Activated naive CD4-positive, alpha-beta T cell treated with anti-CD3 and anti-CD28 coated beads, Interleukin-2, amount 50 U/mL, for 72 hours (primary cell): ENCODE measurements around the gene CNTNAP2. TPM values are rescaled to one million over a fixed set of nuclear protein-coding genes. Genes with fewer than 3 reads are reported as not detected.

Source experiments
- ATAC-seq, 2 donors: fragments of 150-1000 bp; cut with Tn5 transposase; 2 replicates each; pipeline ENCODE4 v1.10.0; 2021; ENCODE audit warnings: mild to moderate bottlenecking in 2 of 2, moderate library complexity in 2 of 2
- DNase-seq, 2 donors: peaks; one replicate each; pipeline ENCODE4 v3.0.0; 2021 to 2022; ENCODE audit warnings: low spot score in 2 of 2
- H3K27ac Mint-ChIP-seq, 2 donors: one replicate each; pipeline ENCODE4 v1.8.0; 2022; ENCODE audit warnings: mild to moderate bottlenecking in 2 of 2, mixed read lengths in 2 of 2
- H3K36me3 Mint-ChIP-seq, 2 donors: one replicate each; pipeline ENCODE4 v1.8.0; 2022; ENCODE audit warnings: mixed read lengths in 2 of 2
- H3K9me3 Mint-ChIP-seq, 2 donors: one replicate each; pipeline ENCODE4 v1.8.0; 2022; ENCODE audit warnings: mixed read lengths in 2 of 2
- total RNA-seq, 2 donors: library from RNA; stranded (reverse); gene quantifications; one replicate each; pipeline ENCODE4 v1.2.3, GENCODE V29; 2022

CNTNAP2 gene
- total RNA-seq, 2 donors from 2014 or later = not detected

DNA sequence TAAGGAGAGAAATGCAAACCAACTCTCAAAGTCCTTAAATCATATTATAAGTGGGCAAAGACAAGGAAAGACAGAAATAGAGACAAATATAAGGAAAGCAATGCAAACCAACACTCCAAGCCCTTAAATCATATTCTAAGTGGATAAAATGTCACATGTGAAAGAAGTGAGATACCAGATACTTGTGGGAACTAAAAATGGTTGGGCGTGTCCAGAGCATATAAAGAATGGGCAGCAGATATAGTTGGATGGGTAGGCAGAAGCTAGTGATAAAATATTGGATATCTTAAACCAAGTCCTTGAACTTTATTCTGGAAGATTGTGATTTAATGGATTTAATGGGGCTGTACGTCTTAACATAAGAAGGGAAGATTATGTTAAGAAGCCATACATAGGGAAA lies 1408.7 kb downstream of the CNTNAP2 start:
- Mint-ChIP-seq H3K36me3 (no peaks in the 10 kb centered on the region), H3K9me3 (peaks cover 0 to 15% of the 10 kb centered on the region in 2 donors), H3K27ac (no peak overlapping the region)
- DNase-seq (no peak), ATAC-seq (no peak)

DNA sequence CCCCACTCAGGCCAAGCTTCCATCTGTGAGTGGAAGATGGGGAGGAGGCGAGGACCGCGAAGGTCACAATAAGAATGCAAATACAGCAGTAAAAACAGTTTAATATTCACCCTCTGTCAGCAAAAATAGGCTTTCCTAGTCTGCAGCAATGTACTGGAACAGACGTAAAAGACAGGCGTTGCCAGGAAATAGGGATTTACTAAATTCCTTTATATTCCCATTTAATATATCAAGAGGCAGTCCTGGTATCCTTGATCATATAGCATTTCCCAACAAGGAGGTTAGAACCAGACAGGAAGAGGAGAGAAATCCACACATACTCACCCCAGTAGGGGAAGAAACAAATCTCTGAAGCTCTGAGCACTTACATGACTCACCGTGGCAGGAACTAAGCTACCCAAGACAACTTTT lies 1419.1 kb downstream of the CNTNAP2 start:
- ATAC-seq = no peak
- H3K27ac Mint-ChIP-seq = no peak overlapping the region
- DNase-seq = no peak
- no peaks in the 10 kb centered on the region for H3K36me3 Mint-ChIP-seq
- peaks cover 10% of the 10 kb centered on the region in 2 donors for H3K9me3 Mint-ChIP-seq

DNA sequence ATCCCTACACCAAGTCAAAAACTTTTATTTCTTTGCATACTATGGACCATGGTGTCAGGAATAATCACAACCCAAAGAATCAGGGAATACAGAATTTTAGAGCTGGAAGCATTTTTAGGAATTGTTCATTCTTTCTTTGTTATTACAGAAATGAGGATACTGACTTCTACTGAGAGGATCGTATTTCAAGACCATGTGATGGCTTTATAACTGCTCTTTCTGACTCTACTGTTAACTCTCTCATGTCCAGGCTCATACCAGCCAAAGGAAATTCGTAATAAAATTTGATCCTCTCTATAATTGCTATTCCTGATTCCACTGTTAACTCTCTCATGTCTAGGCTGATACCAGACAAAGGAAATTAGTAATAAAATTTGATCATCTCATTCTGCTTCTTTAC lies 1423.1 kb downstream of the CNTNAP2 start:
- ATAC-seq (no peak), DNase-seq (no peak)
- Mint-ChIP-seq H3K36me3 (no peaks in the 10 kb centered on the region), H3K27ac (no peak overlapping the region), H3K9me3 (peaks cover 13 to 15% of the 10 kb centered on the region in 2 donors)

DNA sequence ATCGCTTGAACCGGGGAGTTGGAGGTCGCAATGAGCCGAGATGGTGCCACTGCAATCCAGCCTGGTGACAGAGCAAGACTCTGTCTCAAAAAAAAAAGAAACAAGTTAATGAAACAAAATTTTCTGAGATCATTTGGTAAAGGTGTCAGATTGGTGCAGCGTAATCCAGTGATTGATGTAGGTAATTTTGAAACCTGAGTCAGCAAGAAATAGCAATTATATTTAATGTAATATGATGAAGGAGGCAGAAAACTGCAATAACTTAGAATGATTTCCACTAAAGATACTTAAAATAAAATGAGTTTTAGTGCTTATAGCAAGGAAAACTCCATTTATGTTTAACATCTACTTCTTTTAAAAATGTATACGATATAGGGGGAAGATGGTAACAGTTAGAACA lies 1424.1 kb downstream of the CNTNAP2 start:
- no peaks in the 10 kb centered on the region for H3K36me3 Mint-ChIP-seq
- peaks cover 16 to 18% of the 10 kb centered on the region in 2 donors for H3K9me3 Mint-ChIP-seq
- DNase-seq (no peak), ATAC-seq (no peak)
- no peak overlapping the region for H3K27ac Mint-ChIP-seq

DNA sequence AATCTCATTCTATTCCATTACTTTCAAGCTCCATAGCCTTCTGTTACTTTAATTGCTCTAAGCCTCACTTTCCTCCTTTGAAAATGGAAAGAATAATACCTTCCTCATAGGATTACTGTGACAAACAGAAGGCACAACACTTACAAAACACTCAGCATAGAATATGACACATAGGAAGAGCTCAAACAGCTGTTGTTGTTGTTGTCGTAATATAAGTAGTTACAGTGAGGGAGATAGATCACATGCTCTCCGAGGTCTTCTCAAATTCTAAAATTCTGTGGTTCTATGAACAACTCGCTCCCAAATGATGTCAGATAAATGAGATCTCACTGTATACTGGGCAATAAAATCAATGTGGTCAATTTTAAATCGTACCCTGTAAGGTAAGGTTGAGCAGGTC lies 1424.7 kb downstream of the CNTNAP2 start:
- DNase-seq (no peak), ATAC-seq (no peak)
- Mint-ChIP-seq H3K36me3 (no peaks in the 10 kb centered on the region), H3K9me3 (peaks cover 20 to 22% of the 10 kb centered on the region in 2 donors), H3K27ac (no peak overlapping the region)

DNA sequence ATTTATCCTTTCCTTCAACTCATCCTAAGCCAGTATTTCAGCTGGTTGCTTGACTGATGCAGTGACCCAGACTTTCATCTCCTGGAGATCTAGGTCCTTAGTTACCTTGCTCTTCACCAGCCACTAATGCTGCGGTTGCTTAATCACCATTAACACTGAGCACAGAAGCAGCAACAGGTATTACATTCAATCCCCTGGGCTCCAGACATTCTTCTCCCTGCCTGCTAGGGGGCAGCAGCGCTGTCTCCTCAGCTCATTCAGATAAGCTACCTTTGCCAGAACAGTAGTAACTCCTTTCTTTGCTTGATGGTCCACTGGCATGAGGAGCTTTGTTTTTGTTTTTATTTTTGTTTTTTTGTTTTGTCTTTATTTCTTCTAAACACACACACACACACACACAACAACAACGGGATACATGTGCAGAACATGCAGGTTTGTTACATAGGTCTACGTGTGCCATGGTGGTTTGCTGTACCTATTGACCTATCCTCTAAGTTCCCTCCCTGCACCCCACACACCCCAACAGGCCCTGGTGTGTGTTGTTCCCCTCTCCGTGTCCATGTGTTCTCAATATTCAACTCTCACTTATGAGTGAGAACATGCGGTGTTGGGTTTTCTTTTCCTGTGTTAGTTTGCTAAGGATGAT lies 1430.8 kb downstream of the CNTNAP2 start:
- ATAC-seq (no peak), DNase-seq (peak in 1 of 2 donors; percentile 11)
- peaks cover 20 to 22% of the 10 kb centered on the region in 2 donors for H3K9me3 Mint-ChIP-seq
- H3K36me3 Mint-ChIP-seq = no peaks in the 10 kb centered on the region
- H3K27ac Mint-ChIP-seq = no peak overlapping the region

DNA sequence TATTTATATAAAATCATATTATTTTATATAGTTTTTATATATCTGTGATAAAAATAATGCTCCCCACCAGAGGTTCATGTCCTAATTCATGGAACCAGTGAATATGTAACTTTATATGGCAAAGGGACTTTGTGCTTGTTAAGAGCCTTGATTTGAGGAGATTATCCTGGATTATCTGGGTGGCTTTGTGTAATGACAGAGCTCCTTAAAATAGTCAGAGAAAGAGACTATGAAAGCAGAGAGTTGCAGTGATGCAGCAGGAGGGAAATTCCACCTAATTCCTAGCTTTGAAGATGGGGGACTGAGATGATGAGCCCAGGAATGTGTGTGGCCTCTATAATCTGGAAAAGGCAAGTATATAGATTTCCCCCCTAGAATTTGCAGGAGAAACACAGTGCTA lies 1439.7 kb downstream of the CNTNAP2 start:
- peaks cover 11% of the 10 kb centered on the region in 2 donors for H3K9me3 Mint-ChIP-seq
- DNase-seq (no peak), ATAC-seq (no peak)
- no peak overlapping the region for H3K27ac Mint-ChIP-seq
- H3K36me3 Mint-ChIP-seq = no peaks in the 10 kb centered on the region

DNA sequence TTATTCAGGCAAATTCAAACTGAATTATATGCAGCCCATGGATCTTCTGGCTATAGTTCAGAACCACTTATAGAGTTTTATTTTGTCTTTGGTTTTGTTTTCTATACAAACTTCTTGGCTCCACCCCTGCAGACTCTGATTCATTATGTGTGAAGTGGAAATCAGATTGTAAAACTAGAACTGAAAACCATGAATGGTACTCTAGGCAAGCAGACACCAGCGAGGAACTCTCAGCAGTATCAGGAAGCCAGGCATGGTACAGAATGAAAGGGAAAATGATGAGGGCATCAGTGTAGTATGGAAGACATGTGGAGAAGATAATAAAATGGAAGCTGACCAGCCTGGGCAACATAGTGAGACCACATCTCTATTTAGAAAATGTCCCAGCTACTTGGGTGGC lies 1447.1 kb downstream of the CNTNAP2 start:
- no peak for ATAC-seq
- no peak for DNase-seq
- Mint-ChIP-seq H3K27ac (no peak overlapping the region), H3K9me3 (peaks cover 23 to 24% of the 10 kb centered on the region in 2 donors), H3K36me3 (no peaks in the 10 kb centered on the region)

DNA sequence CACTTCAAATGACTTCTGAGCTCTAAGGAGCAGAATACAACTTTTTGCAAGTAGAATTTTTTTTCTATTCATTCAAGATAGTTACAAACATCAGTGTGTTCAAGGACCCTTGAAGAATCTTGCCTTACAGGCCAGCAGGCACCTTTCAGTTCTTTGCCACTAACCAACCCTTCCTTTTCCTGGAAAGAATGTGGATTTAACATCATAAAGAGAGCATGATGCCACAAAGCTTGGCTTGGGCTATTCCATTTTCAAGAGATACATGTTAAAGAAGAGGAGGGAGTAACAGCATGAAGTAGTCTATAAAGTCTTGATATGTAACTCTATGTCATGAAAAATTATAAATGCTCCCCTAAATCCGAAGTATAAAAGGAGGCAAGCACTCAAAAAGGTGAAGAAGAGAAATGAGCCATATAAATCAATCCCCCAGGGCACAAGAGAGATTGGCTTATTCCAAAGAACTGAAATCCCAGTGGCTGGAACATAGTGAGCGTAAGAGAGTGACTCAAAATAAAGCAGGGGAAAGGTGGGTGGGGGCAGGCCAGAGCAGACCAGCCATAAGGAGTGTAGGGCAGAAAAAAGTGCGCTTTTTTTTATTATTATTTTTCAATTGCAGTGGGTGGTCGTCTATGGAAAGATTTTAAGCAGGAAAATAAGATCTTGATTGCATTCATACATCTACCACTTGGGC lies 1448.3 kb downstream of the CNTNAP2 start:
- H3K9me3 Mint-ChIP-seq = peaks cover 24 to 26% of the 10 kb centered on the region in 2 donors
- no peak for DNase-seq
- H3K27ac Mint-ChIP-seq = no peak overlapping the region
- H3K36me3 Mint-ChIP-seq = no peaks in the 10 kb centered on the region
- no peak for ATAC-seq

DNA sequence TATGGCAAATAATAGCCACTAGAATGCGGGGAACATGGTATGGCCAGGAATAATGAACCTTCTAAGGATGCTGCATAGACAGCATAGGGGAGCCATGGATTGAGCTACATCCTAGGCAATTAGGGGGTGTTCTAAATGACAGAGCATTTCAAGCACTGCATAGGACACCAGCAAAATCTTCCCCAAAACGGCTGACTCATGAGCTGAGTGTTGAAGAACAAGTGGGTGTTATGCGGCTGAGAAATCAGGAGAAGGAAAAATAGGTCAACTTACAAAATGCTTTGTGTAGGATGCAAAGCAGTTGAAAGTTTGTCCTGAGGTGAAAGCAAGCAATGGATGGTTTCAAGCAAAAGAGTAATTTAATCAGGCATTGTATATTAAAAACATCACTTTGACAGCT lies 1450.4 kb downstream of the CNTNAP2 start:
- H3K27ac Mint-ChIP-seq = no peak overlapping the region
- H3K36me3 Mint-ChIP-seq = no peaks in the 10 kb centered on the region
- ATAC-seq (no peak), DNase-seq (no peak)
- H3K9me3 Mint-ChIP-seq = peaks cover 23 to 25% of the 10 kb centered on the region in 2 donors

DNA sequence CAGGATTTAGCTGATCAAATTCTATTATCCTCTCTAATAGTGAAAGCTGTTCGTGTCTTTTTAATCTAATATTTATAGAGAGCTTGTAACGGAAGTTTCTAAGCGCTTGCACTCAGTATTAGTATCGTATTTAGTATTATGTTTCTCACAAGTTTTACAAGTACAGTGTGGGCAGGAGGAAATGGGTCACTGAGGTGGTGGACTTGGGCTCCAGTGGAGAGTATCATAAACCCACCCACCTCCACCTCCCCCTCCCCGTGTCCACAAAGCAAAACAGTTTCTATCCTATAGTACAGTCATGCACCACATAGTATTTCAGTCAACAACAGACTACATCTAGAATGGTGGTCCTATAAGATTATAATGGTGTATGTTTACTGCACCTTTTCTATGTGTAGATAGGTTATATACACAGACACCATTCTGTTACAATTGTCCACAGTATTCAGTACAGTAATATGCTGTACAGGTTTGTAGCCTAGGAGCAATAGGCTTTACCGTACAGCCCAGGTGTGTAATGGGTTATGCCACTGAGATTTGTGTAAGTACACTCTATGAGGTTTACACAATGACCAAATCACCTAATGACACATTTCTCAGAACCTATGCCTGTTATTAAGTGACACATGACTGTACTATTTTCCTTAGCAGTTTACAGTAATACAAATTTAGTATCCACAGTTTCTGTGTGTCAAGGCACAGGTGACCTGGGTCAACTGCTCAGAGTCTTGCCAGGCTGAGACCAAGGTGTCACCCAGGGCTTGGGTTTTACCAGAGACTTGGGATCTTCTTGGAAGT lies 1452.7 kb downstream of the CNTNAP2 start:
- ATAC-seq (no peak), DNase-seq (no peak)
- Mint-ChIP-seq H3K27ac (no peak overlapping the region), H3K9me3 (peaks cover 19 to 21% of the 10 kb centered on the region in 2 donors), H3K36me3 (no peaks in the 10 kb centered on the region)

DNA sequence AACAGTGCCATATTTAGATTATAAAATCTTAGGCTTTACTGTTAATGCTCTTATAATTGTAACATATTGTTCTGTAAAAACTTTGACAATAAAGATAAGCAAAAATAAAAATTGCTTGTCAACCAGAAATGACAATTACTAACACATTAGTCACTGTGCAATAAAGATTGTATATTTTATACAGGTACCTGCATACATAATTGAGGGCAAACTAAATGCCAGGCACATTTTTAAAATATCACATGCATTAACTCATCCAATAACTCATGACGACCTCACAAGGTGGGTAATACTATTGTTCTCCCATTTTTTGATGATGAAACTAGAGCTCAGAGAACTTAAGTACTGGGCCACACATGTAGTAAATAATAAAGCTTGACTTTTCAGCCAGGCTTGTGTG lies 1453.8 kb downstream of the CNTNAP2 start:
- no peak for ATAC-seq
- H3K36me3 Mint-ChIP-seq = no peaks in the 10 kb centered on the region

DNA sequence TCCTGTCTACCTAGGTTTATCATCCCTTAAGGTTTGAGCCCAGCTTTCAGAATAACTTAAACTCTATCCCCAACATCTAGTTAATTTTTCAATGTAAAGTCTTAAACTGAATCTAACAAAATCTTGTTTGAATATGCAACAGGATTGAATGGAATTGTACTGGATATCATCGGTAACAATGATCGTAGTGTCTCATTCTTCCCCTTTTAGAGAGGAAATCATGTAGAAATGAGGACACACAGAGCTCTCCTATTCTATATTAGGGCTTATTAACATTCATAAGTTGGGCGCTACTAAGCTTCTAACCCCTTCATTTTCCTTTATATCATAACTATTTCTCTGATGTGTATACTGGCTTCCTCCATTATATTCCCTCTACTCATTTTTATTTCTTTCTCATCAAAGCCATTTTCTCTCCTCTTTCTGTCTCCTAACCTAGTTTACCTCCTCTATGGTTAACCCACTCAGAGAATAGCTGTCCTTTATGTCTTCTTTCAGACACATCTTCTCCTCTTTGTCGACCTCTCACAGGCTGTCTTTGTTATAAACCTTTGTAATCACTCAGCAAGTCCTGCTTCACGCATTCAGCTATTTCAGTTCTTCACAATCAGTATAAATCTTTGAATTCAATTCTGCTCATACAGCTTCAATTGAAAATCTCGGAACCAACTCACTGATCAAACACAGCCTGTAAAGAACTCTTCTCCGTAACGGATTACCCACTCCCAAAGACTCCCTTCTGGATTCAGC lies 1455.0 kb downstream of the CNTNAP2 start:
- ATAC-seq = no peak
- Mint-ChIP-seq H3K27ac (no peak overlapping the region), H3K36me3 (no peaks in the 10 kb centered on the region), H3K9me3 (peaks cover 17 to 20% of the 10 kb centered on the region in 2 donors)
- no peak for DNase-seq

More for the DNA sequence above, 1453.8 kb downstream of the CNTNAP2 start:
- Mint-ChIP-seq H3K9me3 (peaks cover 23 to 25% of the 10 kb centered on the region in 2 donors), H3K27ac (no peak overlapping the region)
- no peak for DNase-seq

DNA sequence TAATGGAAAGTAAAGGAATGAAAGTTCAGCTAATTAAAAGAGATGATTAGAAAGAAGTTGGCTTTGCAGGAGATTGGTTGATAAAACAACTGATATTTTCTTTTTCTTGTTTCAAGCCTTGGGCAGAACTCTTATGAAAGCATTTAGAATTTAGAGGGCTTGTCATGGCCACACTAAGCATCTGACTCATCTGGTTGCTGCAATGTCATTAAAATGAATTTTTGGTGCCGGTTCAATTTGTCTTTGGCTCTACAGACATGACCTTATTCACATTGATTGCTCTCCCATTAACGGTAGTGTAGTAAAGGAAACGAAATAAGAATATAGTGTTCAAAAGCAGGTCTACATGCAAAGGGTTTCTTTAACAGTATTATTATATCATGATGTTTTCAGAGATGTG lies 1461.6 kb downstream of the CNTNAP2 start:
- Mint-ChIP-seq H3K9me3 (peaks cover 3 to 4% of the 10 kb centered on the region in 2 donors), H3K27ac (no peak overlapping the region), H3K36me3 (no peaks in the 10 kb centered on the region)
- no peak for DNase-seq
- ATAC-seq = no peak

DNA sequence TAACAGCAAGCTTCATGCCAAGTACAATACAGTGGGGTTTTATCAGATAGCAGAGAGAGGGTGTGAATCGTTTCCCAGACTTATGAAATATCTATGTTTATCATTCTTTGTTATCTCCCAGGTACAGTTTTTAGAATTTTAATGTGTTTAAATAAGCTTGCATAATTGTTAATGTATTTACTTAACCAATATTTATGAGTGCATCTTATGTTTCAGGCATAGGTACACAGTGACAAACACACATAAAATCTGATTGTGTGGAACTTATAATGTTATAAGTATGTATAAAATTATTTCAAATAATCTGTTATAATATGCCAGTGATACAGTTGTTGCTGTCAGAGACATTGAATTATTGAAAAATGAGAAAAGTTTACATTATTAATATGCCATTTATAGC lies 1462.5 kb downstream of the CNTNAP2 start:
- peaks cover 3 to 4% of the 10 kb centered on the region in 2 donors for H3K9me3 Mint-ChIP-seq
- H3K27ac Mint-ChIP-seq = no peak overlapping the region
- no peak for ATAC-seq
- no peak for DNase-seq
- no peaks in the 10 kb centered on the region for H3K36me3 Mint-ChIP-seq

DNA sequence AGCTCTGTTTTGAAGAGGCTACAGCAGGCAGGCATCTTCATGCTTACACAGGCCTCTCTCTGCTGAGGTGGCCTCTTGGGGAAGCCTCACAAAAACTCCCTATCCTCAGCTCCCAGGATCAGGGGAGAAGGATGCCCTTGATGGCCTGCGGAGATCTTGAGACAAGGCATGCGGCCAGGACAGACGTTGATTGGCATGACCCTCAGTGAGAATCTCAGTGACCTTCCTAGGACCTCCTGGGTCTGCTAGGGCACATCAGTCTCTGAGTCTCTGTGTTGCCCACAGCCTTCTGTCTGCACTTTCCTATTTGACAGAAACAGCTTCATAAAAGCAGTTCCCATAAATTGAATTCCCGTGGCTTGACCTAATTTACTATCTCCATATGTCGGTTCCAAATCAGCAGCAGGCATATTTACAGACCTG lies 1468.2 kb downstream of the CNTNAP2 start:
- ATAC-seq (no peak), DNase-seq (no peak)
- no peaks in the 10 kb centered on the region for H3K36me3 Mint-ChIP-seq
- no peak overlapping the region for H3K27ac Mint-ChIP-seq
- no peaks in the 10 kb centered on the region for H3K9me3 Mint-ChIP-seq

DNA sequence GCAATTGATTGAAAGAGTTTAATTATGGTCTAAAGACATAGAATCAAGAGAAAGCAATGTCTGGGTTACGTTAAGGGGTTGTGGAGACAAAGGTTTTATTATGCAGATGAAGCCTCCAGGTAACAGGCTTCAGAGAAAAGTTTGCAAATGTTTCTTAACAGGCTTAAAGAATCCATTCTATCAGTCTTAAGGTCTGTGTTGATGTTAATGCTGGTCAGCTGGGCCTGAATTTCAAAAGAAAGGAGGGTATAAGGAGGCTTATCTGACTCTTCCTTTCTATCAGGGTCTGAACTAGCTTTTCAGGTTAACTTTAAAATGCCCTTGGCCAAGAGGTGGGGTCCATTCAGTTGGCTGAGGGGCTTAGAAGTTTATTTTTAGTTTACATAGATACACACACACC lies 1469.5 kb downstream of the CNTNAP2 start:
- H3K27ac Mint-ChIP-seq = no peak overlapping the region
- peaks cover 0 to 6% of the 10 kb centered on the region in 2 donors for H3K9me3 Mint-ChIP-seq
- DNase-seq (no peak), ATAC-seq (no peak)
- no peaks in the 10 kb centered on the region for H3K36me3 Mint-ChIP-seq
